Activated CD4-positive, alpha-beta memory T cell treated with anti-CD3 and anti-CD28 coated beads, Interleukin-2, amount 10 ng/mL, durations not matched to agents 7 days and 5 days (primary cell): Measurements from ENCODE around the gene MVB12B. TPM values are rescaled to one million over a fixed set of nuclear protein-coding genes. Genes with fewer than 3 reads are reported as not detected.
"Not testable (repeated sequence)": the region's sequence is repeated elsewhere in the genome, so short reads cannot be mapped to it uniquely, and the experiment has no call there.

Experiments used
- CTCF ChIA-PET: fragments of 350-600 bp; sonication (Branson Sonifier 250); formaldehyde crosslinking; loops from one replicate; lab custom pipeline; 2021; ENCODE audit warnings: antibody characterized with exemption, inconsistent platforms; lab: Charles Lee
- POLR2A ChIA-PET: fragments of 350-600 bp; sonication (Branson Sonifier 250); formaldehyde crosslinking; loops from one replicate; lab custom pipeline; 2021; ENCODE audit warnings: antibody characterized with exemption; lab: Charles Lee
- DNase-seq: peaks from one replicate; pipeline ENCODE4 v3.0.0-alpha.2; 2020
- H3K27ac Mint-ChIP-seq: one replicate; pipeline ENCODE4 v1.8.0; 2021; ENCODE audit warnings: mild to moderate bottlenecking, mixed read lengths
- H3K27me3 Mint-ChIP-seq: one replicate; pipeline ENCODE4 v1.8.0; 2021; ENCODE audit warnings: mixed read lengths
- H3K36me3 Mint-ChIP-seq: one replicate; pipeline ENCODE4 v1.8.0; 2021; ENCODE audit warnings: low read depth, mixed read lengths
- H3K4me1 Mint-ChIP-seq: one replicate; pipeline ENCODE4 v1.8.0; 2021; ENCODE audit warnings: mixed read lengths
- H3K4me3 Mint-ChIP-seq: one replicate; pipeline ENCODE4 v1.8.0; 2021; ENCODE audit warnings: mild to moderate bottlenecking, mixed read lengths
- H3K9me3 Mint-ChIP-seq: one replicate; pipeline ENCODE4 v1.8.0; 2021; ENCODE audit warnings: mixed read lengths
- total RNA-seq, 2 experiments: library from RNA; stranded (reverse); gene quantifications; one replicate each; pipeline ENCODE4 v1.2.3, GENCODE V29; 2021

MVB12B gene
- total RNA-seq, 2 experiments from 2014 or later = 1.8 to 2.4 TPM

DNA sequence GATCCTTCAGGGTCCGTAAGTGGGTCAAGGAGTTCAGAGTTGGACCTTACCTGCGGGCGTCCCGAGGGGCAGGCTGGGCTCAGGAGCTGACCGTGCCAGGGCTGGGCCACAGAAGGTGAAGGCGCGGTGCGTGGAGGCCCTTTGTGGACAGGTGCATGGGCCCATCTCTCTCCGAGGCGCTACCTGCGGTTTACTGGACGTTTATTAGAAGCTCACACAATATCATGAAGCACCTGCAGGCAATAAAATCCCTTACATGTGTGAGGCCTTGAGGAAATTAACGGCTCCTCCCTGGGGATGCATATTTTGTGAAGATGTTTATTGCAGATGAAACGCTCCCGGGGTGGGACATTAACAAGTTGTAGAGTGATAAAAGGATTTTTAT is 207.3 kb downstream of the MVB12B start:
- CTCF ChIA-PET = interaction anchor here (1.0 to 1.1 kb wide), 2 partner anchors 14 to 24 kb away, joined by 4 read pairs; no protein-coding TSS in a partner anchor
- no peak overlapping the region for H3K27ac Mint-ChIP-seq
- no peaks in the 10 kb centered on the region for H3K9me3 Mint-ChIP-seq
- DNase-seq = no peak
- H3K4me1 Mint-ChIP-seq = no peaks in the 10 kb centered on the region
- no peak overlapping the region for H3K4me3 Mint-ChIP-seq
- no peaks in the 10 kb centered on the region for H3K36me3 Mint-ChIP-seq
- POLR2A ChIA-PET = no interaction called here
- H3K27me3 Mint-ChIP-seq = peaks cover 24% of the 10 kb centered on the region

DNA sequence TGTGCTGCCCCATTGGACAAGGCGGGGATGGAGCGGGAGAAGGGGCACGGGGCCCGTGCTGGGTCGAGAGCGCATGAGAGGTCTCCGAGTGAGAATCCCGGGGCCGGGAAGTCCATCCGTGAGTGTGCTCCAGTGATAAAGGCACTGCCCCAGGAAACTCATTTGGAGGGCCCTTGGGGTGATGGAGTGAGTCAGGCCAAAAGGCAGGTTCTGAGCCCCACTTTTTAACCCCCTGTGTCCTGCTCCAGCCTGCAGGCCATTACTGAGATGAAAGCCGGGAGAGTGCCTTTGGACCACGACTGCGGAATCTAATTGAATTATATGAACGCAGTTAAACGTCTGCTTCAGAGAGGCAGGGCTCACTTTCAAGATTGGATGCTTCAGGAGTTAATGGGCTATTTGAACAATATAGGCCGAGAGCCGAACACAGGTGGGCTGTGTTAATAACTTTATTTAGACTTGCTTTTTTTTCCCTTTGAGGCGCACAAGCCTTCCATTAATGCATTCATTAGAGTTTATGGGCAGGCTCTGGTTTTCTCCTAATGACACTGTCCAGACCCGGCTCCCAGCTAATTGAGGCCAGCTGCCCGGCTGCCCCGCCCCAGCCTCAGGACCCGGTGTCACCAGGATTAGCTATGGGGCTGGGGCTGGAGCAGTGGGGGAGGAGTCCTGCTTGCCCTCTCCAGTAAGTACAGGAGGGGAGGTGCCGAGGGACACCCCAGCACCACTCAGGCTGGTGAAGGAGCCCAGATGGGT is 208.0 kb downstream of the MVB12B start:
- Mint-ChIP-seq H3K36me3 (no peaks in the 10 kb centered on the region), H3K9me3 (no peaks in the 10 kb centered on the region), H3K4me3 (no peak overlapping the region), H3K27ac (no peak overlapping the region), H3K4me1 (no peaks in the 10 kb centered on the region), H3K27me3 (peaks cover 24% of the 10 kb centered on the region)
- POLR2A ChIA-PET = no interaction called here
- DNase-seq = no peak
- CTCF ChIA-PET = no interaction called here

DNA sequence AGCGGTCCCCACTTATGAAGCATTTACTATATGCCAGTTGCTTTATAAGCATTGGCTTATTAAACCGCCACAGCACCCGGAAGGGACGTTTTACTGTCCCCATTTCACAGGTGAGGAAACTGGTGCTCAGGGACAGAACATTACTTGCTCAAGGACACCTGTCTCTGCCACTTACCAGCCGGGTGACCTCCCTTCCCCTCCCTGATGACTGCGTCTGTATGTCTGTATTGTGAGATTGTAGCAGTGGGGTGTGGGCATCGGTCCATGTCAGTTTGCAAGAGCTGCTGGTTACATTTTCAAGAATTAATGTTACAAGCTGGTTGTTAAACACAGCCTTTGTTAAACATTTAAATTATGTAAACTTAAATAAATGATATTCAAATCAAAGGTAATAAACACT is 209.5 kb downstream of the MVB12B start:
- Mint-ChIP-seq H3K4me1 (no peaks in the 10 kb centered on the region), H3K27ac (no peak overlapping the region), H3K4me3 (no peak overlapping the region), H3K27me3 (peaks cover 22% of the 10 kb centered on the region), H3K36me3 (no peaks in the 10 kb centered on the region), H3K9me3 (no peaks in the 10 kb centered on the region)
- POLR2A ChIA-PET = no interaction called here
- CTCF ChIA-PET = interaction anchor here (1.3 kb wide), 1 partner anchor 37 kb away, joined by 3 read pairs; no protein-coding TSS in a partner anchor
- DNase-seq = no peak

DNA sequence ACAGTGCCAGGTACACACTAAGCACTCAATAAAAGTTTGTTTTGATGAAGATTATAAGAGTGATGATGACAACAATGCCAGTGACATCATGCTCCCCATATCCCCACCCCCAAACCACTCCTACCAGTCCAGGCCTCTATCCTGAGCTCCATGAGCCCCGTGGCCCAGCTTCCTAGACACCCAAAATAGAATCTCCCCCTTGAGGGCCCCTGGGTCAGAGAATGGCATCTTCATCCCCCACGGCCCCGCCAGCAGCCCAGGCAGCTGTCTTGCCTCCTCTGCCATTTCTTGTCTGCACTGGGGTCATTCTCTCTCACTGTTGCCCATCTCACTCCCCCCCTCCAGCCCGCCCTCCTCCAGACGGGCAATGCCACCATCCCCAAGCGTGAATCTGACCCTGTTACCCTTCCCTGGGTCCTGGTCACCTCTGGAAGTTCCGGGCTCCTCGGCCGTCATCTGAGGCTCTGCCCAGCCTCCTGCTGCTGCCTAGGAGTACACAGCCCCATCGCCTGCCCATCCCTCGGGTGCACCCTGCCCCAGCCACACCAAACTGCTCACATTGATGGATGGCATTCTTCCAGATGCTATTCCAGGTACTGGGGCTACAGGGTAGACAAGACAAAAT is 210.3 kb downstream of the MVB12B start:
- POLR2A ChIA-PET = interaction anchor here (0.6 kb wide), 1 partner anchor 14 kb away, joined by 3 read pairs; no protein-coding TSS in a partner anchor
- peaks cover 18% of the 10 kb centered on the region for H3K27me3 Mint-ChIP-seq
- DNase-seq = no peak
- no peaks in the 10 kb centered on the region for H3K9me3 Mint-ChIP-seq
- H3K4me1 Mint-ChIP-seq = no peaks in the 10 kb centered on the region
- CTCF ChIA-PET = interaction anchor here (1.3 kb wide), 1 partner anchor 38 kb away, joined by 3 read pairs; no protein-coding TSS in a partner anchor
- no peaks in the 10 kb centered on the region for H3K36me3 Mint-ChIP-seq
- no peak overlapping the region for H3K4me3 Mint-ChIP-seq
- H3K27ac Mint-ChIP-seq = no peak overlapping the region

DNA sequence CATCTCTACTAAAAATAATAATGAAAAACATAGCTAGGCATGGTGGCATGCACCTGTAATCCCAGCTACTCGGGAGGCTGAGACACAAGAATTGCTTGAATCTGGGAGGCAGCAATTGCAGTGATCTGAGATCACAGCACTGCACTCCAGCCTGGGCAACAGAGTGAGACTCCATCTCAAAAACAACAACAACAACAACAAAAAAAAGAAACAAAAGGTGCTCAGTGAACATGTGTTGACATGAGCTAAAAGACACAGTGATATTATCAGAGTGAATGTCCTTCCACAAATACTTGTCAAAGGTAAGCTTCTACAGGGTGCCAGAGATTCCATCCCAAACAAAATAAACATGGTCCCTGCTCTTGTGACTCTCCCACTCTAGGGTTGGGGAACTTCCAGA is 211.9 kb downstream of the MVB12B start:
- Mint-ChIP-seq H3K4me3 (no peak overlapping the region), H3K27ac (no peak overlapping the region), H3K27me3 (peaks cover 11% of the 10 kb centered on the region), H3K4me1 (no peaks in the 10 kb centered on the region), H3K36me3 (no peaks in the 10 kb centered on the region), H3K9me3 (no peaks in the 10 kb centered on the region)
- CTCF ChIA-PET = no interaction called here
- DNase-seq = no peak
- POLR2A ChIA-PET = no interaction called here

DNA sequence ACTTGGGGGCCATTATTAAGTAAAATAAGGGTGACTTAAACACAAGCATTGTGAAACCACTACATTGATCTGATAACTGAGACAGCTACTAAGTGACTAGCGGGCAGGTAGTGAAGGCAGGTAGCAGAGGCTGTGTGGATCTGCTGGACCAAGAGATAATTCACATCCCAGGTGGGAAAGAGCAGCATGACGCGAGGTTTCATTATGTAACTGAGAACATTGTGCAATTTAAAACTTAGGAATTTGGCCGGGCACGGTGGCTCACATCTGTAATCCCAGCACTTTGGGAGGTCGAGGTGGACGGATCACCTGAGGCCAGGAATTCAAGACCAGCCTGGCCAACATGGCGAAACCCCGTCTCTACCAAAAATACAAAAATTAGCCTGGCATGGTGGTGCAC is 213.8 kb downstream of the MVB12B start:
- H3K27ac Mint-ChIP-seq, H3K9me3 Mint-ChIP-seq, H3K4me1 Mint-ChIP-seq, POLR2A ChIA-PET, DNase-seq, H3K4me3 Mint-ChIP-seq, H3K36me3 Mint-ChIP-seq, H3K27me3 Mint-ChIP-seq: not testable (repeated sequence)
- CTCF ChIA-PET = interaction anchor here (0.6 kb wide), 1 partner anchor 514 kb away, joined by 3 read pairs; no protein-coding TSS in a partner anchor

DNA sequence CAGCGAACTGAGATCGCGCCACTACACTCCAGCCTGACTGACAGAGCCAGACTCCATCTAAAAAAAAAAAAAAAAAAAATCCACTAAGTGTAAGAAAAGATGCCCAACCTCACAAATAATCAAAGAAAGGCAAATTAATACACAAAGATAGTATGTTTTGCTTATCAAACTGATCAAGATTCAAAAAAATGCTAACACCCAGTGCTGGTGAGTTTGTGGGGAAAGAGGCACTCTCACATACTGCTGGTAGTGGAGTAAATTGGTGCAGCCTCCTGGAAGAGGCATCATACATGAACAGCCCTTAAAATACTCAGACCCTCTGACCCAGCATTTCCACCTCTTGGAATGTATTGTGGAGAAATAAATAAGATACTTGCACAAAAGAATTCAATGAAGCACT is 216.9 kb downstream of the MVB12B start:
- Mint-ChIP-seq H3K36me3 (no peaks in the 10 kb centered on the region), H3K4me3 (no peak overlapping the region), H3K9me3 (no peaks in the 10 kb centered on the region), H3K4me1 (no peaks in the 10 kb centered on the region), H3K27me3 (peaks cover 7% of the 10 kb centered on the region), H3K27ac (no peak overlapping the region)
- DNase-seq = no peak
- ChIA-PET CTCF (interaction anchor here (1.1 kb wide), 1 partner anchor 26 kb away, joined by 8 read pairs; no protein-coding TSS in a partner anchor), POLR2A (no interaction called here)

DNA sequence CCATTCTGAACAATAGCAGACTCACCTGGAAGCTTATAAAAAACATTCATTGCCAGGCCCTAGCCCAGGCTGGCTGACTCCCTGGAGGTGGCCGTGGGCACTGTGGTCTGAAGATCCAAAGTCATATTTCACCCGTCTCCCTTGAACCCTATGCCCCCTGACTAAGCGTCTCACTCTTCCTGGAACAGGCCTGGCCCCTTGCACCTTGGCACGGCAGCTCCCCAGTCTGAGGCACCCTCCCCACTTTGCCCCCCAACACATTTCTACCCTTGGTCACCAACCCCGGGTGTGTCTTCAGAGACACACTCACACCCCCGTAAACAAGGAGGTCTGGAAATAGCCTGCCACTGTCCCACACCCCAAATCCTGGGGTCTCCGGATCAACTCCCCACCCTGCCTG is 218.5 kb downstream of the MVB12B start:
- H3K27ac Mint-ChIP-seq = no peak overlapping the region
- no peak for DNase-seq
- ChIA-PET CTCF (no interaction called here), POLR2A (no interaction called here)
- H3K27me3 Mint-ChIP-seq = peaks cover 7% of the 10 kb centered on the region
- no peaks in the 10 kb centered on the region for H3K9me3 Mint-ChIP-seq
- H3K36me3 Mint-ChIP-seq = no peaks in the 10 kb centered on the region
- no peaks in the 10 kb centered on the region for H3K4me1 Mint-ChIP-seq
- H3K4me3 Mint-ChIP-seq = no peak overlapping the region

DNA sequence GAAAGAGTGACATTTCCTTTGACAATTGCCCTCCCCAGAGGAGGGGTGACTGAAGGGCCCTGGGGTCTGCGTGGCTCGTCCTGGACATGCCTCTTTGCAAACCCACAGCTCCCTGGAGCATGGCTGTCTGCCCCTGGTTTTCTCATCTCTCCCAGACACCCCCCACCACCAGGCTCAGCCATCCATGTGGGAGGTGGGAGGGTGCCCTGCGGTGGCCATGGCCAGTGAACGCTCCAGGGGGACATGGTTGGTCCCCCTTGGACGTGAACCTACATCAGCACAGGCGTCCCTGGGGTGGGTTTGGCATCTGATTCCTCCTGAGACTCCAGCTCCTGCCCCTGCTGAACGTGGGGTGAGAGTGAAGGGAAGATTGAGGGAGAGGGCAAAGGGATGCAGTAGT is 219.4 kb downstream of the MVB12B start:
- POLR2A ChIA-PET = no interaction called here
- H3K4me3 Mint-ChIP-seq = no peak overlapping the region
- no peak overlapping the region for H3K27ac Mint-ChIP-seq
- H3K27me3 Mint-ChIP-seq = peaks cover 4% of the 10 kb centered on the region
- no peaks in the 10 kb centered on the region for H3K36me3 Mint-ChIP-seq
- H3K9me3 Mint-ChIP-seq = no peaks in the 10 kb centered on the region
- DNase-seq = no peak
- no peaks in the 10 kb centered on the region for H3K4me1 Mint-ChIP-seq
- CTCF ChIA-PET = interaction anchor here (0.6 kb wide), 1 partner anchor 12 kb away, joined by 3 read pairs; no protein-coding TSS in a partner anchor

DNA sequence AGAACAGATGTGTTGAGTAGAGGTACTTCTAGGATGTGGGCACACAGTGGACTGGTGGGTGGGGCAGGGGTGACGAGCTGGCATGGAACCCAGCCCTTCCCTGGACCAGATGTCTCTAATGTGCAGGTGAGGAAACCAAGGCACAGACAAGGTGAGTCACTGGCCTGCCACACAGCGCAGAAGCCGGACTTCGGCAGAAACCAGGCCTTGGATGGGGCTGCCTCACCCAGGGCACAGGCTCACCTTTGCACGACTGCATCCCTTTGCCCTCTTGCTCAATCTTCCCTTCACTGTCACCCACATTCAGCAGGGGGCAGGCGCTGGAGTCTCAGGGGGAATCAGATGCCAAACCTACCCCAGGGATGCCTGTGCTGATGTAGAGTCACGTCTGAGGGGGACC is 221.7 kb downstream of the MVB12B start:
- no peaks in the 10 kb centered on the region for H3K4me1 Mint-ChIP-seq
- H3K4me3 Mint-ChIP-seq = no peak overlapping the region
- ChIA-PET POLR2A (no interaction called here), CTCF (interaction anchor here (0.9 kb wide), 1 partner anchor 15 kb away, joined by 4 read pairs; no protein-coding TSS in a partner anchor)
- no peaks in the 10 kb centered on the region for H3K36me3 Mint-ChIP-seq
- H3K27ac Mint-ChIP-seq = no peak overlapping the region
- no peak for DNase-seq
- H3K9me3 Mint-ChIP-seq = no peaks in the 10 kb centered on the region
- H3K27me3 Mint-ChIP-seq = peaks cover 4% of the 10 kb centered on the region

DNA sequence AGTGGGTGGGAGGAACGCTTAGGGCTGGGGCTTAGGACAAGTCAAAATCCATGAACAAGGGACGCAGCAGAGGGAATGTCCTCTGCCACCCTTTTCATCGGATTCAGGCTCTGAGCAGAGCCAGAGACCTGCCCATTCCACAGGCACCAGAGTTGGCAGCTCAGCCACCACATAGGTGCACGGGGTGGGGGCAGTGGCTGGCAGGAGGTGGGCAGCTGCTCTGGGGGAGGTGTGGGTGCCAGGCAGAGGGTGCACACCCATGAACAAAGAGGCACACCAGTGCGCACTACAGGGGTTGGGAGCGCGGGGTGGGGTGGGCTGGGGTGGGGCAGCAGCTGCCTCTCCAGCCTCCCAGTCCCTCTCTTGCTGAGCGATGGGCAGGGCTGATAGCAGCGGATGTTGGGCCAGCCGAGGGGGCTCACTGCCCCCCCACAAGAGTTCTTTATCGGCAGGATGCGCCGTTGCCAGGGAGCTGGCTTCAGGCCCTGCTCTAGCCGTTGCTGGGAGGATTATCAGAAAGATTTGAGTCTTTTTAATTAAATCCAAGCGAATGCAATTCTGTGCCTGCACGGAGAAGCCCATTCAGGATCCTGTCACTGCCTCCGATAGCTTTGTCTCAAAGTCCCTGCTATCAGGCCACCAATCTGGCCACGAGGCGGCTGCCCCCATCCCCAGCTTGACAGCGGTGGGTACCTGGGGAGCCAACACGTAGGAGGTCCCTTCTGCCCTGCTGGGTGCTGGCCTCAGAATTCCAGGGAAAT is 222.8 kb downstream of the MVB12B start:
- Mint-ChIP-seq H3K4me3 (no peak overlapping the region), H3K4me1 (no peaks in the 10 kb centered on the region), H3K36me3 (no peaks in the 10 kb centered on the region), H3K27ac (no peak overlapping the region), H3K27me3 (peaks cover 4% of the 10 kb centered on the region), H3K9me3 (no peaks in the 10 kb centered on the region)
- CTCF ChIA-PET = interaction anchor here (3.1 kb wide), 1 partner anchor 49 kb away, joined by 23 read pairs; no protein-coding TSS in a partner anchor
- POLR2A ChIA-PET = no interaction called here
- no peak for DNase-seq

DNA sequence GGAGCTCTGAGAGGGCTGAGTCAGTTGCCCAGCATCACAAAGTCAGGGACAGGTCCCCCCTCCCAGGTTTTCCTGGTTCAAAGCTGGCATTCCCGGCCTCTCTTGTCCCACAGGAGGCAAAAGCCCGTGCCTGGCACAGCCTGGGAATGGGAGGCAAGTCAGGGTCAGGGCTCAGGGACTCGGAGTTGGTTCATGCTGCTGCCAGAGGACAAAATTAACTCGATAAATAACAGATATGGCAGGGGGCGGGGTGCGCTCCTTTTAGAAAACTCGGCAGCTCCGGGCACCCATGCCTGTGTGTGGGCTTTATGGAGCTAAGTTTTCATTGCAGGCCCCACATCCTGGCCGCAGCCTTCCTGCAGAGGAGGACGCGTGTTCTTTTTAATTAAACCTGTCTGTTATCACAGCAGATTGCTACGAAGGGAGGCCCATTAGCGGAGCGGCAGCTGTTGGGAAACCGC is 224.3 kb downstream of the MVB12B start:
- ChIA-PET POLR2A (interaction anchor here (0.8 to 1.0 kb wide), 2 partner anchors 13 to 34 kb away, joined by 3 read pairs; no protein-coding TSS in a partner anchor), CTCF (interaction anchor here (3.1 kb wide), 1 partner anchor 50 kb away, joined by 23 read pairs; no protein-coding TSS in a partner anchor)
- H3K27me3 Mint-ChIP-seq = peaks cover 3% of the 10 kb centered on the region
- no peaks in the 10 kb centered on the region for H3K4me1 Mint-ChIP-seq
- H3K27ac Mint-ChIP-seq = no peak overlapping the region
- no peaks in the 10 kb centered on the region for H3K9me3 Mint-ChIP-seq
- no peak for DNase-seq
- no peaks in the 10 kb centered on the region for H3K36me3 Mint-ChIP-seq
- no peak overlapping the region for H3K4me3 Mint-ChIP-seq
